Measurements from ENCODE around the gene MAMSTR. TPM values are rescaled to one million over a fixed set of nuclear protein-coding genes. Genes with fewer than 3 reads are reported as not detected.

Gene MAMSTR
- total RNA-seq, 1 donor from 2014 or later: 0.32 TPM

- H3K4me1 ChIP-seq: no peaks in the 10 kb centered on the region
- intact Hi-C loops (cut with DNase I): no loop called here
- H3K27ac ChIP-seq: no peak overlapping the region
- DNase-seq (ENCODE audit: low spot score in 2 of 2): no peak
- no peaks in the 10 kb centered on the region for H3K9me3 ChIP-seq
- no peak overlapping the region for H3K4me3 ChIP-seq
- no peaks in the 10 kb centered on the region for H3K27me3 ChIP-seq
- TF ChIP-seq, protein P1, sequence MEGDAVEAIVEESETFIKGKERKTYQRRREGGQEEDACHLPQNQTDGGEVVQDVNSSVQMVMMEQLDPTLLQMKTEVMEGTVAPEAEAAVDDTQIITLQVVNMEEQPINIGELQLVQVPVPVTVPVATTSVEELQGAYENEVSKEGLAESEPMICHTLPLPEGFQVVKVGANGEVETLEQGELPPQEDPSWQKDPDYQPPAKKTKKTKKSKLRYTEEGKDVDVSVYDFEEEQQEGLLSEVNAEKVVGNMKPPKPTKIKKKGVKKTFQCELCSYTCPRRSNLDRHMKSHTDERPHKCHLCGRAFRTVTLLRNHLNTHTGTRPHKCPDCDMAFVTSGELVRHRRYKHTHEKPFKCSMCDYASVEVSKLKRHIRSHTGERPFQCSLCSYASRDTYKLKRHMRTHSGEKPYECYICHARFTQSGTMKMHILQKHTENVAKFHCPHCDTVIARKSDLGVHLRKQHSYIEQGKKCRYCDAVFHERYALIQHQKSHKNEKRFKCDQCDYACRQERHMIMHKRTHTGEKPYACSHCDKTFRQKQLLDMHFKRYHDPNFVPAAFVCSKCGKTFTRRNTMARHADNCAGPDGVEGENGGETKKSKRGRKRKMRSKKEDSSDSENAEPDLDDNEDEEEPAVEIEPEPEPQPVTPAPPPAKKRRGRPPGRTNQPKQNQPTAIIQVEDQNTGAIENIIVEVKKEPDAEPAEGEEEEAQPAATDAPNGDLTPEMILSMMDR (IDR thresholded peaks at IDR 0.05): no peak
- no peaks in the 10 kb centered on the region for H3K36me3 ChIP-seq
Observed at GRCh38 chr19:48669903-48670668, 49.4 kb downstream of the MAMSTR start.

- Histone ChIP-seq H3K9me3 (no peaks in the 10 kb centered on the region), H3K27me3 (no peaks in the 10 kb centered on the region), H3K4me1 (no peaks in the 10 kb centered on the region), H3K4me3 (no peak overlapping the region), H3K36me3 (no peaks in the 10 kb centered on the region), H3K27ac (no peak overlapping the region)
- TF ChIP-seq, protein P1 (IDR thresholded peaks at IDR 0.05): no peak
- no peak for DNase-seq (ENCODE audit: low spot score in 2 of 2)
- intact Hi-C loops (cut with DNase I): no loop called here
Observed at GRCh38 chr19:48668761-48669160, 50.8 kb downstream of the MAMSTR start.

- intact Hi-C loops (cut with DNase I): no loop called here
- H3K36me3 ChIP-seq: no peaks in the 10 kb centered on the region
- H3K9me3 ChIP-seq: no peaks in the 10 kb centered on the region
- H3K27ac ChIP-seq: no peak overlapping the region
- no peaks in the 10 kb centered on the region for H3K27me3 ChIP-seq
- no peak overlapping the region for H3K4me3 ChIP-seq
- TF ChIP-seq, protein P1 (IDR thresholded peaks at IDR 0.05): no peak
- H3K4me1 ChIP-seq: no peaks in the 10 kb centered on the region
- DNase-seq (ENCODE audit: low spot score in 2 of 2): no peak
Observed at GRCh38 chr19:48668332-48668731, 51.2 kb downstream of the MAMSTR start.

DNA sequence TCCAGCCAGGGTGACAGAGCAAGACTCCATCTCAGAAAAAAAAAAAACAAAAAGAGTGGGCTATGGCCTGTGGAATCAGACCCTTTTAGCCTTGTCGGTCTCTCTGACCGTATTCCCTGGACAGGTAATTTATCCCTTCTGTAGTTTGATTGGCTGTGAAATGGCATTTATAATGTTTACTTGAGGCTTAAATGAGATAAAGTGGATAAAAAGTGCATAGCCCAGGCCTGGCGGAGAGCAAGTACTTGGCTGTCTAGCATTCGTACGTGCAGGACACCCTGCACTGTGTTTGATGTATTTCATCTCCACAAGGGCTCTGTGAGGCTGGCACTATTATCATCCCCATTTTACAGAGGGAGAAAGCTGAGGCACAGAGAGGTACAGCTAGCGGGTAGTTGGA, 53.7 kb downstream of the MAMSTR start:
- TF ChIP-seq, protein P1 (IDR thresholded peaks at IDR 0.05): no peak
- no peak overlapping the region for H3K27ac ChIP-seq
- no peaks in the 10 kb centered on the region for H3K27me3 ChIP-seq
- H3K36me3 ChIP-seq: no peaks in the 10 kb centered on the region
- no peak for DNase-seq (ENCODE audit: low spot score in 2 of 2)
- H3K4me3 ChIP-seq: no peak overlapping the region
- H3K9me3 ChIP-seq: no peaks in the 10 kb centered on the region
- intact Hi-C loops (cut with DNase I): no loop called here
- H3K4me1 ChIP-seq: no peaks in the 10 kb centered on the region

GRCh38 chr19:48664476-48664875, 55.0 kb downstream of the MAMSTR start:
- Histone ChIP-seq H3K36me3 (no peaks in the 10 kb centered on the region), H3K27me3 (no peaks in the 10 kb centered on the region), H3K4me3 (no peak overlapping the region), H3K27ac (no peak overlapping the region), H3K9me3 (no peaks in the 10 kb centered on the region), H3K4me1 (no peaks in the 10 kb centered on the region)
- TF ChIP-seq, protein P1 (IDR thresholded peaks at IDR 0.05): no peak
- DNase-seq (ENCODE audit: low spot score in 2 of 2): no peak
- intact Hi-C loops (cut with DNase I): no loop called here

Measured in ascending aorta (tissue), 2 donors.